Ectodermal cell (in vitro differentiated cells): ENCODE data around the gene FALEC.

Source experiments
- H3K27ac ChIP-seq: 2 replicates; pipeline ENCODE4 v1.7.0; 2013; ENCODE audit warnings: mild to moderate bottlenecking, low read depth, low read length; ENCODE audit not compliant: insufficient read depth, poor library complexity, severe bottlenecking
- H3K27me3 ChIP-seq: 2 replicates; pipeline ENCODE4 v1.7.0; 2013; ENCODE audit warnings: mild to moderate bottlenecking, low read length; ENCODE audit not compliant: insufficient read depth, control insufficient read depth, poor library complexity, severe bottlenecking
- H3K36me3 ChIP-seq: one replicate; pipeline ENCODE4 v1.7.0; 2013; ENCODE audit warnings: low read length; ENCODE audit not compliant: control insufficient read depth, insufficient read depth
- H3K4me1 ChIP-seq: one replicate; pipeline ENCODE4 v1.7.0; 2013; ENCODE audit warnings: low read length; ENCODE audit not compliant: control insufficient read depth, insufficient read depth
- H3K4me3 ChIP-seq: 2 replicates; pipeline ENCODE4 v1.7.0; 2013; ENCODE audit warnings: low read depth, low read length, control low read depth; ENCODE audit not compliant: insufficient read depth
- H3K9me3 ChIP-seq: 2 replicates; pipeline ENCODE4 v1.7.0; 2013; ENCODE audit warnings: mild to moderate bottlenecking, low read length, moderate library complexity; ENCODE audit not compliant: control insufficient read depth
- WGBS, 2 experiments: methylation state at CpG; one replicate each; pipeline ENCODE4 v1.1.7; 2013; ENCODE audit warnings: missing lambda C conversion rate in 2 of 2; 5-methylcytosine and 5-hydroxymethylcytosine counted together

FALEC gene

GRCh38 chr1:150544204-150544603 lies 28.7 kb downstream of the FALEC start:
- Histone ChIP-seq H3K9me3 (no peaks in the 10 kb centered on the region), H3K27me3 (peaks cover 18% of the 10 kb centered on the region), H3K36me3 (no peaks in the 10 kb centered on the region), H3K4me3 (no peak overlapping the region), H3K4me1 (no peaks in the 10 kb centered on the region), H3K27ac (no peak overlapping the region)
- 100% methylated on average over 1 to 2 of the region's 3 CpGs for WGBS, 2 experiments

DNA sequence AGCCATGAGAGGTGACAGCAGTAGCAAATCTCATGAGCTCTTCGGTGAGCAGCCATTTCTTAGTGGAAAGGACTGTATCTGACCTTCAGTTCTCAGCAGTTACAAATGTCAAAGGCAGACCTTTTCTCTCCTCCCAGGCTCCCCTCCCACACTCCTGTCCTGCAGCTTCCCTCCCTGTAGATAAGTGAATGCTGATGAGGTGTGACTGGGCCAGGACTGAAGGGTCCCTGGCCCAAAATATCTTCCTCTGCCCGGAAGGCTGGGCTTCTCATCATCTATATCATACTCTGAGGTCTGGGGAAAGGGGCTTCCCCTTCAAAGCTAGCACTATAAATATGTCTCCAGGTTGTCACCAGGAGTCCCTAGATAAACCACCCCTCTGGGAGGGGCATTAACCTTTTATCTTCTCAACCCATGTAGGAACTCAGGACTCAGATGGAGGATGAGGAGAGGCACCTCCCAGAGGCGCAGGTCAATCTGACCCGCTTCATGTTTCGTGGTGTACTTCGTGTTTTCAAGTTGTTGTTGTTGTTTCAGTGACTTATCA lies 30.0 kb downstream of the FALEC start:
- 90 to 93% methylated on average over 3 to 5 of the region's 6 CpGs for WGBS, 2 experiments
- peaks cover 32% of the 10 kb centered on the region for H3K27me3 ChIP-seq
- H3K36me3 ChIP-seq: no peaks in the 10 kb centered on the region
- no peaks in the 10 kb centered on the region for H3K4me1 ChIP-seq
- H3K9me3 ChIP-seq: no peaks in the 10 kb centered on the region
- no peak overlapping the region for H3K27ac ChIP-seq
- H3K4me3 ChIP-seq: no peak overlapping the region

- Histone ChIP-seq H3K4me1 (no peaks in the 10 kb centered on the region), H3K36me3 (no peaks in the 10 kb centered on the region), H3K27me3 (peaks cover 39% of the 10 kb centered on the region), H3K4me3 (no peak overlapping the region), H3K27ac (no peak overlapping the region), H3K9me3 (no peaks in the 10 kb centered on the region)
- WGBS, 2 experiments: 94% methylated on average over 16 of the region's 16 CpGs
Measured at GRCh38 chr1:150546294-150546937, 30.9 kb downstream of the FALEC start.

- peaks cover 39% of the 10 kb centered on the region for H3K27me3 ChIP-seq
- no peaks in the 10 kb centered on the region for H3K36me3 ChIP-seq
- H3K9me3 ChIP-seq: no peaks in the 10 kb centered on the region
- peak overlapping the region; percentile 41 for H3K4me3 ChIP-seq
- H3K27ac ChIP-seq: no peak overlapping the region
- WGBS, 2 experiments: 80 to 100% methylated on average over 1 to 2 of the region's 4 CpGs
- H3K4me1 ChIP-seq: peaks cover 7% of the 10 kb centered on the region
Measured at GRCh38 chr1:150548324-150548631, 32.7 kb downstream of the FALEC start.

DNA sequence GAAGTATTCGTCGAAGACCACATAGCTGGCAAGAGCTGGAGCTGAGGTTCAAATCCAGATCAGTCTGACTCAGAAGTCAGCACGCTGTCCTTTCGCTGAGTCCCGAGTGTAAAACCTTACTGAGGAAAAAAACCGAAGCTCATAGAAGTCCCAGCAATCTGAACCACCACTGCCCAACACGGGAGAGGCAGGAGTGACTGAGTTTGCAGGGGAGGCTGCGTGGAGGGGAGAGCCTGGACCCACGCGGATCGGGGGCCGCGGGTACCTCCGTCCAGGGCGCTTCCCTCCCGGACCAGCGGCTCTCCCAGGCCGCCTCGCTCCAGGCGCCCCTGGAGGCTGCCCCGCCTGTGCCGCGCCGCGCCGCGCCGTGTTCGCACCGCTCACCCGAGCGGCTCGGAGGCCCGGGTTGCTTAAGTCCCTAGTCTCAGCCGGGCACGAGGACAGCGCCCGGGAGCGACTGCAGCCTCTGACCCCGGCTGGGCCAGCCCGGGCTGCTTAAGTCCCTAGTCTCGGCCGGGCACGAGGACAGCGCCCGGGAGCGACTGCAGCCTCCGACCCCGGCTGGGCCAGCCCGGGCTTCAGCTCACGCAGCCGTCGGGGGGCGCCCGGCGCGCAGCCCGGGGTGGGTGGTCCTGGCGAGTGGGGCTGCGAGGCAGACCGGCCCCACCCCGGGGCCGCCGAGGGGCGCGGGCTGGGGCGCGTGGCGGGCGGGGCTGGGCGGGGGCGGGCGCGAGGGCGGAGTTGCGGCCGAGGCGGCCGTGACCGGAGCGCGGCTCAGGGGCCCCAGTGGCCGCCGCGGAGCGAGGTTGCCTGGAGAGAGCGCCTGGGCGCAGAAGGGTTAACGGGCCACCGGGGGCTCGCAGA lies 33.3 kb downstream of the FALEC start, which contains the start of gene ADAMTSL4:
Gene ADAMTSL4 (plus strand): TSS at position 777 of the 864 bp plus-strand sequence. CDS start 2,881 bp downstream, outside the sequence.
- peaks cover 39% of the 10 kb centered on the region for H3K27me3 ChIP-seq
- H3K27ac ChIP-seq: no peak within 1 kb of the TSS
- peak within 1 kb of the TSS; percentile 41 for H3K4me3 ChIP-seq
- H3K4me1 ChIP-seq: peaks cover 7% of the 10 kb centered on the region
- WGBS, 2 experiments: 1 to 2% methylated on average over 91 of the region's 91 CpGs
- H3K9me3 ChIP-seq: no peaks in the 10 kb centered on the region
- H3K36me3 ChIP-seq: no peaks in the 10 kb centered on the region

DNA sequence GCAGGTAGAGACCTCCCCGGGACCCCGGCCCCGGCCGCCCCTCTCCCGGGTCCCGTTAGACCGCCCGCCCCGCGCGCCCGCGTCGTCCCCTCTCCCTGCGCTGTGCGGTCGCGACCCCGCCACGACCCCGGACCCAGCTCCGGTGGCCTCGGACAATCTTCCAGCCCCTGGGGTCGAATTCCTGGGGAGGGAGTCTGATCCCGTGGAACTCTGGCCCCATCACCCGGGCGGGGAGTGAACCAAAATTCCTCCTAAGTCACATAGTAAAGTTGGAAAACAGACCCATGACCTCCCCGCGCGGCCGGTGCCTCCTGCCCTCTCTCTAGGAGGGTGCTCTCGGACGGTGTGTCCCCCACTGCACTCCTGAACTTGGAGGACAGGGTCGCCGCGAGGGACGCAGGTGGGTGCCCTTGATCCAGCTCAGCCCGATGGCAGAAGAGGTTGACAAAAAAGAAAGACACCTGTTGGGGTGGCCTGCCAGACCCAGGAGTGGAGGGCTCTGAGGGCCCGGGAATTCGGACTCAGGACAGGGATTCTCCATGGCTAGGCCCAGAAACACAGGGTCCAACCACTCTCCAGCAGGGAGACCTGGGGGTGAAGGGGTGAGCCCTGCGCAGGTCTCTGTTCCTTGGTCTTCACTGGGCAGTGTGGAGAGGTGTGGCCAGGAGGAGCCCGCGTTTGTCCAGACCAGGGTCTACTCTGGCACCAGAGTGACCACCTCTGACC lies 34.1 kb downstream of the FALEC start:
- Histone ChIP-seq H3K36me3 (no peaks in the 10 kb centered on the region), H3K9me3 (no peaks in the 10 kb centered on the region), H3K4me3 (peak overlapping the region; percentile 13), H3K27me3 (peaks cover 39% of the 10 kb centered on the region), H3K4me1 (peaks cover 7% of the 10 kb centered on the region), H3K27ac (no peak overlapping the region)
- WGBS, 2 experiments: 21 to 23% methylated on average over 43 of the region's 43 CpGs

GRCh38 chr1:150550222-150551050 lies 34.9 kb downstream of the FALEC start:
- Histone ChIP-seq H3K27me3 (peaks cover 39% of the 10 kb centered on the region), H3K4me1 (peaks cover 7% of the 10 kb centered on the region), H3K27ac (no peak overlapping the region), H3K9me3 (no peaks in the 10 kb centered on the region), H3K36me3 (no peaks in the 10 kb centered on the region), H3K4me3 (no peak overlapping the region)
- WGBS, 2 experiments: 78 to 81% methylated on average over 19 to 22 of the region's 22 CpGs

- Histone ChIP-seq H3K4me3 (no peak overlapping the region), H3K36me3 (no peaks in the 10 kb centered on the region), H3K9me3 (no peaks in the 10 kb centered on the region), H3K4me1 (peaks cover 12% of the 10 kb centered on the region), H3K27ac (no peak overlapping the region), H3K27me3 (peaks cover 39% of the 10 kb centered on the region)
- WGBS, 2 experiments: 92 to 94% methylated on average over 11 of the region's 11 CpGs
Measured at GRCh38 chr1:150551051-150551783, 35.7 kb downstream of the FALEC start.

- Histone ChIP-seq H3K4me3 (no peak overlapping the region), H3K36me3 (no peaks in the 10 kb centered on the region), H3K27ac (no peak overlapping the region), H3K9me3 (no peaks in the 10 kb centered on the region), H3K4me1 (peaks cover 17% of the 10 kb centered on the region), H3K27me3 (peaks cover 39% of the 10 kb centered on the region)
- WGBS, 2 experiments: 8 to 20% methylated on average over 1 of the region's 1 CpG
Measured at GRCh38 chr1:150551784-150552127, 36.2 kb downstream of the FALEC start.
